ENCODE data around the gene RUNX2. TPM values are rescaled to one million over a fixed set of nuclear protein-coding genes. Genes with fewer than 3 reads are reported as not detected.

The RUNX2 gene
- total and polyA plus RNA-seq, 2 of the 8 experiments (the other 6 are each of a cell fraction or from before 2014, with no cell fraction given), result 0.26 to 1.2 TPM

DNA sequence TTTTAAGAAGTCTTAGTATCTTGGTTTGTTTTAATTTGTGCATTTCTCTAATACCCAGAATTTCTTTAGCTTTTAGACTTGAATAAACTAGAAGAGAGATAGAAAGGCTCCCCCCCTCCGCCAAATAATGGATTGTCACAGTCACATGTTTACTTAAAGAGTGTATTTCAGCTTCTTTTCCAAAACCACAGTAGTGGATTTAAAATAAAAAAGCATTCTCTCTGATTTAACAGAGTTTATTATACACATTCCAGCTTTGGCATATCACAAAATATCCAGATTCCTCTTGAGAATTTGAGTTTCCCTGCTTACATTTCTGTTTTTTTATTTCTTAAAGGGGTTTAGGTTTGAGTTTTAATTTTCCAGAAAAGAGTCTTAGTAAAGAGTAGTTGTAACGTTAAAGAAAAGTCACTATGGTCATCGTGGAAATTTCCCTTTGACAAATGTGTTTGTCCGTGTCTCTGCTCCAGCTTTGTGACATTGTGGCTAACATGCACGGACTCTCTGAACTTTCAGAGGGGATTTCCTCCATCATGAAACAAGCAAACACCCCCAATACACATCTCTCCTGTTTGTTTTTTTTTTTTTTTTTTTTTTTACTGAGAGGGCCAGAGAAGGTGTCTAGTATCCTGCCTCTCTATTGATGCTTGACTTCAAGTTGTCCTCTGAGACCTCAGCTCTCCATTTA lies 163.1 kb downstream of the RUNX2 start (continued):
- TF ChIP-seq EGR1 (IDR thresholded peaks at IDR 0.05; ENCODE audit: borderline replicate concordance, low read depth, low read length) (no peak), JUN (IDR thresholded peaks at IDR 0.05; ENCODE audit: low read depth, low read length) (no peak), SAP30 (IDR thresholded peaks at IDR 0.05; ENCODE audit: insufficient read depth, insufficient replicate concordance, low read length) (no peak)

Measured in H1 (cell line).